Psoas muscle (tissue), 8 donors: ENCODE data around the gene IL1RAPL1. TPM values are rescaled to one million over a fixed set of nuclear protein-coding genes. Genes with fewer than 3 reads are reported as not detected.

Experiments
- ATAC-seq, 4 donors: fragments of 200-7000 bp; cut with Tn5 transposase; one replicate each; pipeline ENCODE4 v1.9.1; 2020; ENCODE audit warnings: moderate library complexity in 3 of 4, mild to moderate bottlenecking in 2 of 4
- DNase-seq, 2 donors: peaks; one replicate each; pipeline ENCODE4 v3.0.0-alpha.2; 2020
- H3K27ac ChIP-seq: fragments of 200-600 bp; one replicate; pipeline ENCODE4 v1.8.0; 2022
- H3K27me3 ChIP-seq, 3 donors: fragments of 200-600 bp in 1 of 3; one replicate each; pipeline versions ENCODE4 v1.6.1 to v1.8.0; 2013 to 2022; ENCODE audit warnings: low read length in 2 of 3, mild to moderate bottlenecking in 2 of 3, moderate library complexity in 1 of 3; ENCODE audit not compliant: insufficient read depth in 3 of 3
- H3K36me3 ChIP-seq, 2 donors: fragments of 200-600 bp in 1 of 2; one replicate each; pipeline versions ENCODE4 v1.6.1 to v1.8.0; 2013 to 2022; ENCODE audit warnings: low read depth in 1 of 2, mild to moderate bottlenecking in 1 of 2, moderate library complexity in 1 of 2; ENCODE audit not compliant: insufficient read depth in 1 of 2
- H3K4me1 ChIP-seq: fragments of 200-600 bp; one replicate; pipeline ENCODE4 v1.8.0; 2022
- H3K4me3 ChIP-seq: fragments of 200-600 bp; one replicate; pipeline ENCODE4 v1.8.0; 2022; ENCODE audit warnings: mild to moderate bottlenecking
- H3K9me3 ChIP-seq: fragments of 200-600 bp; one replicate; pipeline ENCODE4 v1.8.0; 2022
- CTCF ChIP-seq: fragments of 200-600 bp; IDR thresholded peaks from one replicate; pipeline ENCODE4 v1.8.0; 2022; ENCODE audit warnings: antibody characterized with exemption
- WGBS, 3 donors: extraction: QIAGEN DNeasy Blood & Tissue Kit; methylation state at CpG; one replicate each; pipeline versions ENCODE4 v1.1.6 to v1.1.7; 2013; 5-methylcytosine and 5-hydroxymethylcytosine counted together
- intact Hi-C, 2 donors: fragments of 100-400 bp; cut with DNase I; formaldehyde crosslinking; loops; one replicate each; pipeline versions ENCODE4 v1.11.0 to v1.14.2; 2022
- polyA plus RNA-seq, 3 donors: library from polyadenylated mRNA; stranded (reverse); fragments of 200-250 nt; gene quantifications; one replicate each; pipeline ENCODE4 v1.2.3, GENCODE V29; 2013
- total RNA-seq, 4 donors: library from RNA; stranded (reverse); fragmentation: NEBNext Ultra II Directional in 2 of 4; extraction: Animal tissue kit (Norgen Biotek cat#: 25700) in 2 of 4; gene quantifications; one replicate each; pipeline versions ENCODE4 v1.2.1 to v1.2.4, GENCODE V29; 2021 to 2023
- donor health status: healthy with polysubstance abuse.
- donor health status: DM: no; HTN: no; CAD: no; lungs with moderate emphysema.
- donor health status: Bipolar disorder and iron deficiency.
- donor health status: healthy.
- donor health status: DM: yes; HTN: yes; CAD: no.
- donor health status: DM: no; HTN: no; CAD: no.
- donor health status: DM: no; HTN: no; CAD: no.
- donor health status: DM: yes; HTN: yes; CAD: no.

Gene IL1RAPL1
- total and polyA plus RNA-seq, 7 donors: 0.04 to 0.50 (median 0.19) TPM; not detected in 1

GRCh38 chrX:28889591-28890090 is 302.4 kb downstream of the IL1RAPL1 start:
- H3K36me3 ChIP-seq: no peaks in the 10 kb centered on the region
- no peaks in the 10 kb centered on the region for H3K27me3 ChIP-seq
- H3K9me3 ChIP-seq: no peaks in the 10 kb centered on the region
- H3K27ac ChIP-seq: no peak overlapping the region
- 53 to 69% (median 65%) methylated on average over 8 of the region's 8 CpGs for WGBS, 3 donors
- no peak for TF ChIP-seq CTCF
- ATAC-seq (no peak), DNase-seq (no peak)
- intact Hi-C loops: no loop called here
- no peaks in the 10 kb centered on the region for H3K4me1 ChIP-seq
- H3K4me3 ChIP-seq: no peak overlapping the region

GRCh38 chrX:28901637-28902036 is 314.4 kb downstream of the IL1RAPL1 start:
- no peak for TF ChIP-seq CTCF
- no peaks in the 10 kb centered on the region for H3K36me3 ChIP-seq
- DNase-seq: no peak
- no peaks in the 10 kb centered on the region for H3K4me1 ChIP-seq
- no peaks in the 10 kb centered on the region for H3K9me3 ChIP-seq
- WGBS, 3 donors: 71 to 88% (median 86%) methylated on average over 3 of the region's 3 CpGs
- no peak overlapping the region for H3K27ac ChIP-seq
- ATAC-seq: no peak
- H3K27me3 ChIP-seq: no peaks in the 10 kb centered on the region
- intact Hi-C loops: no loop called here
- no peak overlapping the region for H3K4me3 ChIP-seq

- no peaks in the 10 kb centered on the region for H3K27me3 ChIP-seq
- H3K9me3 ChIP-seq: no peaks in the 10 kb centered on the region
- no peak overlapping the region for H3K4me3 ChIP-seq
- H3K36me3 ChIP-seq: no peaks in the 10 kb centered on the region
- WGBS, 3 donors: 20 to 52% (median 33%) methylated on average over 2 of the region's 2 CpGs
- H3K4me1 ChIP-seq: no peaks in the 10 kb centered on the region
- intact Hi-C loops: no loop called here
- no peak overlapping the region for H3K27ac ChIP-seq
- DNase-seq: no peak
- no peak for ATAC-seq
- TF ChIP-seq CTCF: no peak
These were observed 323.2 kb downstream of the IL1RAPL1 start for GRCh38 chrX:28910487-28910886.

GRCh38 chrX:28920153-28920943 is 333.1 kb downstream of the IL1RAPL1 start:
- no peaks in the 10 kb centered on the region for H3K4me1 ChIP-seq
- 52 to 57% (median 57%) methylated on average over 5 of the region's 5 CpGs for WGBS, 3 donors
- no peak overlapping the region for H3K4me3 ChIP-seq
- ATAC-seq (no peak), DNase-seq (no peak)
- H3K27ac ChIP-seq: no peak overlapping the region
- H3K27me3 ChIP-seq: no peaks in the 10 kb centered on the region
- intact Hi-C loops: no loop called here
- no peaks in the 10 kb centered on the region for H3K36me3 ChIP-seq
- no peaks in the 10 kb centered on the region for H3K9me3 ChIP-seq
- TF ChIP-seq CTCF: no peak
